ENCODE results near the gene MAN1B1. TPM values are rescaled to one million over a fixed set of nuclear protein-coding genes. Genes with fewer than 3 reads are reported as not detected.

MAN1B1 gene
- total and polyA plus RNA-seq, 8 donors, result 22.0 to 86.0 (median 28.4) TPM

DNA sequence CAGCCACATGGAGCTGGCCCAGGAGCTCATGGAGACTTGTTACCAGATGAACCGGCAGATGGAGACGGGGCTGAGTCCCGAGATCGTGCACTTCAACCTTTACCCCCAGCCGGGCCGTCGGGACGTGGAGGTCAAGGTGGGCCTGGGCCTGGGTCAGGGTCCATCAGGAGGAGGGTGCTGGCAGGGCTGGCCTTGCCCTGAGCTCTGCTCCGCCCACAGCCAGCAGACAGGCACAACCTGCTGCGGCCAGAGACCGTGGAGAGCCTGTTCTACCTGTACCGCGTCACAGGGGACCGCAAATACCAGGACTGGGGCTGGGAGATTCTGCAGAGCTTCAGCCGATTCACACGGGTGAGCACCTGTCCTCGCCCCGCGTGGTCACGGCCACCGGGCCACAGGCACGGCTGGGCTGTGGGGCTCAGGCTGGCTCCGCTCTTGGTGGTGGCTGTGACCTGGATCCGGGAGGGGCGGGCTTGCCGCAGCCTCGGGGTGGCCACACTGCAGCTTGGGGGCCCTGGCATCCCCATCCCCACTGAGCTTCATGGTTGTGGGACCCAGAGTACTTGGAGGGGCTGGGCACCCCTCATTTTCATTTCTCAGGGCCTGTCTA, 20.6 kb downstream of the MAN1B1 start:
- intact Hi-C loops (cut with DNase I), result no loop called here
- ATAC-seq (no peak), FAIRE-seq (no peak), DNase-seq (peak in 1 of 6 donors; percentile 28)
- Histone ChIP-seq H3K9me3 (no peaks in the 10 kb centered on the region), H3K27me3 (no peaks in the 10 kb centered on the region), H3K4me1 (no peaks in the 10 kb centered on the region), H3K27ac (no peak overlapping the region), H3K36me3 (peaks cover 0 to 34% (median 0%) of the 10 kb centered on the region in 3 donors), H3K4me3 (no peak overlapping the region)
- 92 to 97% methylated on average over 23 to 27 of the region's 27 CpGs for WGBS, 2 donors
- TF ChIP-seq, protein P1, sequence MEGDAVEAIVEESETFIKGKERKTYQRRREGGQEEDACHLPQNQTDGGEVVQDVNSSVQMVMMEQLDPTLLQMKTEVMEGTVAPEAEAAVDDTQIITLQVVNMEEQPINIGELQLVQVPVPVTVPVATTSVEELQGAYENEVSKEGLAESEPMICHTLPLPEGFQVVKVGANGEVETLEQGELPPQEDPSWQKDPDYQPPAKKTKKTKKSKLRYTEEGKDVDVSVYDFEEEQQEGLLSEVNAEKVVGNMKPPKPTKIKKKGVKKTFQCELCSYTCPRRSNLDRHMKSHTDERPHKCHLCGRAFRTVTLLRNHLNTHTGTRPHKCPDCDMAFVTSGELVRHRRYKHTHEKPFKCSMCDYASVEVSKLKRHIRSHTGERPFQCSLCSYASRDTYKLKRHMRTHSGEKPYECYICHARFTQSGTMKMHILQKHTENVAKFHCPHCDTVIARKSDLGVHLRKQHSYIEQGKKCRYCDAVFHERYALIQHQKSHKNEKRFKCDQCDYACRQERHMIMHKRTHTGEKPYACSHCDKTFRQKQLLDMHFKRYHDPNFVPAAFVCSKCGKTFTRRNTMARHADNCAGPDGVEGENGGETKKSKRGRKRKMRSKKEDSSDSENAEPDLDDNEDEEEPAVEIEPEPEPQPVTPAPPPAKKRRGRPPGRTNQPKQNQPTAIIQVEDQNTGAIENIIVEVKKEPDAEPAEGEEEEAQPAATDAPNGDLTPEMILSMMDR (IDR thresholded peaks at IDR 0.05), result no peak

DNA sequence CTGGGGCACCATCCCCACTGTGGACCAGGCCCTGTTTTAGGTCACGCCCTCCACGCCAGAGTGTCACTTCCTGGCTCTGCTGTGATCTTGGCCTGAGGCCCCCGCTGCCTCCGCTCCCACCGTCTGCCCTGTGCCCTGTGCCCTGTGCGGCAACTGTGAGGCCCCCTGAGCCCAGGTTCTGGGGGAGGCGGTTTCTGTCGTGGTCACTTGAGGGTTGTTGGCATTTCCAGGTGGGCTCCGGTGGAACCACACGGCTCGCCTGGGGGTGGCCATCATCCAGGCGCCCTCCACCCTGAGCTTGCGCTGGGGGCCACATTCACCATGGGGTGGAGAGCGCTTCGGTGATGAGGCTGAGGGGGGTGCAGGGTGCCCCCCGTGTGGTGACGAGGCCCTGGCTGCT, 21.2 kb downstream of the MAN1B1 start:
- TF ChIP-seq, protein P1 (IDR thresholded peaks at IDR 0.05), result no peak
- H3K9me3 ChIP-seq, result no peaks in the 10 kb centered on the region
- H3K27me3 ChIP-seq, result no peaks in the 10 kb centered on the region
- H3K4me3 ChIP-seq, result no peak overlapping the region
- no peak for FAIRE-seq
- no peak for ATAC-seq
- intact Hi-C loops (cut with DNase I), result no loop called here
- 93 to 95% methylated on average over 17 of the region's 17 CpGs for WGBS, 2 donors
- peaks cover 0 to 40% (median 0%) of the 10 kb centered on the region in 3 donors for H3K36me3 ChIP-seq
- no peaks in the 10 kb centered on the region for H3K4me1 ChIP-seq
- DNase-seq, result peak in 1 of 6 donors; percentile 28
- no peak overlapping the region for H3K27ac ChIP-seq

DNA sequence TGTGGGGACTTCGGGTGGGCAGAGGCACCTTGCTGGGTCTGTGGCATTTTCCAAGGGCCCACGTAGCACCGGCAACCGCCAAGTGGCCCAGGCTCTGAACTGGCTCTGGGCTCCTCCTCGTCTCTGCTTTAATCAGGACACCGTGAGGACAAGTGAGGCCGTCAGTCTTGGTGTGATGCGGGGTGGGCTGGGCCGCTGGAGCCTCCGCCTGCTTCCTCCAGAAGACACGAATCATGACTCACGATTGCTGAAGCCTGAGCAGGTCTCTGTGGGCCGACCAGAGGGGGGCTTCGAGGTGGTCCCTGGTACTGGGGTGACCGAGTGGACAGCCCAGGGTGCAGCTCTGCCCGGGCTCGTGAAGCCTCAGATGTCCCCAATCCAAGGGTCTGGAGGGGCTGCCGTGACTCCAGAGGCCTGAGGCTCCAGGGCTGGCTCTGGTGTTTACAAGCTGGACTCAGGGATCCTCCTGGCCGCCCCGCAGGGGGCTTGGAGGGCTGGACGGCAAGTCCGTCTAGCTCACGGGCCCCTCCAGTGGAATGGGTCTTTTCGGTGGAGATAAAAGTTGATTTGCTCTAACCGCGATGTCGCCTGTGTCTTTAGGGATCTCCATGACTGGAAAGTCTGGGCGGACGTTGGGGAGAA, 21.9 kb downstream of the MAN1B1 start:
- Histone ChIP-seq H3K9me3 (no peaks in the 10 kb centered on the region), H3K4me1 (no peaks in the 10 kb centered on the region), H3K4me3 (no peak overlapping the region), H3K27ac (no peak overlapping the region), H3K36me3 (peaks cover 0 to 40% (median 0%) of the 10 kb centered on the region in 3 donors), H3K27me3 (no peaks in the 10 kb centered on the region)
- WGBS, 2 donors, result 89 to 95% methylated on average over 28 to 29 of the region's 29 CpGs
- intact Hi-C loops (cut with DNase I), result no loop called here
- peak in 1 of 6 donors; percentile 19 for DNase-seq
- FAIRE-seq, result no peak
- no peak for ATAC-seq
- TF ChIP-seq, protein P1 (IDR thresholded peaks at IDR 0.05), result no peak

DNA sequence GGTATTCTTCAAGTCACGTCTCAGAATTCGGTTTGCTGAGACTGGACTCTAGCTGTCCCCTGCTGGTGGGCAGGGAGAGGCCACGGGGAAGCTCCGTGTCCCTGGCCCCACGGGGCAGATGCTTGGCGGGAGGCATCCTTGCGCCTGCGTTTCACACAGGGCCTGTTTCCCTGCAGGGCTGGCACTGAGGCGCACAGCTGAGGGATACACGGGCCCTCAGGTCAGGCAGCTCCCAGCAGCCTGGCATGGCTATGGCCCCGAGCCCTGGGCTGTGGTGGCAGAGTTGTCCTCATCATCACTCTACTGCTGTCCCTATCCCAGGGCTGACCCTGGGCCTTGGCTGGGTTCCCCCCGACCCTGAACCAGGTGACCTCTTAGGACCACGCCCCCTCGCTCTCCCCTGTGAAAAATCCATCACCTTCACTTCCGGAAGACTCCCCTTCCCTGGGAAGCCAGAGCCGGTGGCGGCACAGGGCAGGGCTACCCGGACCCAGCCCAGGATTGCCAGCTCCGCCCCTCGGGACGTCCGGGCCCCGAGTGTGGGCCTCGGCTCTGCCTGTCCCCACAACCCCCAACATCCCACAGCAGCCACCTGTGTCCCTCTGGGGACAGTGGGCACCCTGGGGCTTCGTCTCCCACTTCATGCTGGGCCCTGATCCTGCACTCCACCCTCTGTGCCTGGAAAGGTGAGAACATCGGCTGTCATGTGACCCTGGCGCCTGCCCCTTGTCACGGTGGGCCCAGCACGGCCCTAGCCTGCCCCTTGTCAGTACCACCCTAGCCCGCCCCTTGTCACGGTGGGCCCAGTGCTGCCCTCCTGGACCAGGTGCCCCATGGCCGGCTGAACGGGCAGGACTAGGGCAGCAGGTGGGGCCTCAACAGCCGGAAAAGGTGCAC, 22.7 kb downstream of the MAN1B1 start:
- 79 to 84% methylated on average over 33 to 34 of the region's 34 CpGs for WGBS, 2 donors
- no peak overlapping the region for H3K27ac ChIP-seq
- no peaks in the 10 kb centered on the region for H3K27me3 ChIP-seq
- H3K4me1 ChIP-seq, result no peaks in the 10 kb centered on the region
- TF ChIP-seq, protein P1 (IDR thresholded peaks at IDR 0.05), result no peak
- no peak for FAIRE-seq
- ATAC-seq, result no peak
- intact Hi-C loops (cut with DNase I), result loop anchor here in 1 of 3 donors (10.0 kb wide), 1 partner anchor 125 kb away; the partner anchor contains the start of gene SLC34A3
- no peak overlapping the region for H3K4me3 ChIP-seq
- H3K36me3 ChIP-seq, result peaks cover 0 to 33% (median 0%) of the 10 kb centered on the region in 3 donors
- DNase-seq, result peak in 1 of 6 donors; percentile 24
- no peaks in the 10 kb centered on the region for H3K9me3 ChIP-seq

All from pancreas (tissue), 10 donors.